Kidney (tissue), 14 donors: ENCODE measurements around the gene HPSE2. TPM values are rescaled to one million over a fixed set of nuclear protein-coding genes. Genes with fewer than 3 reads are reported as not detected.

Experiments
- DNase-seq, 5 donors: peaks; one replicate each; pipeline ENCODE4 v3.0.0-alpha.2; 2013 to 2020
- FAIRE-seq: peaks from 2 replicates; lab custom pipeline; 2012; peaks lifted over from hg19 to GRCh38; lab: Jason Lieb, UNC
- H3K27ac ChIP-seq, 2 donors: one replicate each; pipeline ENCODE4 v1.7.0; 2013; ENCODE audit warnings: low read depth in 2 of 2, low read length in 2 of 2, inconsistent platforms in 1 of 2
- H3K27me3 ChIP-seq: one replicate; pipeline ENCODE4 v1.7.1; 2013; ENCODE audit warnings: low read length, inconsistent platforms; ENCODE audit not compliant: control insufficient read depth, insufficient read depth
- H3K36me3 ChIP-seq, 3 donors: one replicate each; pipeline versions ENCODE4 v1.7.0 to v1.7.1; 2013; ENCODE audit warnings: low read length in 3 of 3, control low read depth in 1 of 3, inconsistent platforms in 1 of 3; ENCODE audit not compliant: insufficient read depth in 3 of 3, control insufficient read depth in 2 of 3
- H3K4me1 ChIP-seq, 3 donors: one replicate each; pipeline versions ENCODE4 v1.7.0 to v1.7.1; 2013; ENCODE audit warnings: low read length in 3 of 3, inconsistent platforms in 1 of 3, low read depth in 1 of 3; ENCODE audit not compliant: control insufficient read depth in 2 of 3, insufficient read depth in 2 of 3
- H3K4me3 ChIP-seq, 3 donors: one replicate each; pipeline versions ENCODE4 v1.7.0 to v1.8.1; 2013; ENCODE audit warnings: low read length in 3 of 3, control low read depth in 1 of 3, inconsistent platforms in 1 of 3
- H3K9ac ChIP-seq, 3 donors: one replicate each; pipeline versions ENCODE4 v1.7.0 to v1.7.1; 2013; ENCODE audit warnings: low read length in 3 of 3, control low read depth in 1 of 3, inconsistent platforms in 1 of 3
- H3K9me3 ChIP-seq, 3 donors: one replicate each; pipeline versions ENCODE4 v1.7.0 to v1.7.1; 2013; ENCODE audit warnings: low read length in 3 of 3, control low read depth in 1 of 3, inconsistent platforms in 1 of 3; ENCODE audit not compliant: control insufficient read depth in 2 of 3, insufficient read depth in 1 of 3
- intact Hi-C: fragments of 100-400 bp; cut with DNase I; formaldehyde crosslinking; loops from one replicate; pipeline ENCODE4 v1.11.1; 2022
- polyA plus RNA-seq: library from polyadenylated mRNA; stranded (reverse); fragments of 350-450 nt; fragmentation: Illumina TruSeq; extraction: RNeasy Lipid Tissue Mini Kit (QIAGEN cat#74804); gene quantifications from one replicate; pipeline ENCODE4 v1.2.3, GENCODE V29; 2014; ENCODE audit warnings: low read depth, low replicate concordance; ENCODE audit not compliant: insufficient read depth
- total RNA-seq: library from RNA; stranded (reverse); fragmentation: NEBNext Ultra II Directional; extraction: Animal tissue kit (Norgen Biotek cat#: 25700); gene quantifications from one replicate; pipeline ENCODE4 v1.2.1, GENCODE V29; 2021
- TF ChIP-seq, protein P1 (sequence below): IDR thresholded peaks from 3 replicates; pipeline ENCODE4 v1.5.1; 2012; ENCODE audit warnings: mild to moderate bottlenecking, moderate library complexity, borderline replicate concordance; ENCODE audit not compliant: insufficient read depth; ENCODE audit errors: extremely low read depth
- donor health status: control.
- donor health status: control.
- donor health status: control.
- donor health status: control.
- donor health status: control.
- donor health status: DM: yes; HTN: yes; CAD: no.
- donor health status: Normal renal cell carcinoma (clear cell type).

HPSE2 gene
- total and polyA plus RNA-seq, 2 donors from 2014 or later: 1.4 to 3.0 TPM

DNA sequence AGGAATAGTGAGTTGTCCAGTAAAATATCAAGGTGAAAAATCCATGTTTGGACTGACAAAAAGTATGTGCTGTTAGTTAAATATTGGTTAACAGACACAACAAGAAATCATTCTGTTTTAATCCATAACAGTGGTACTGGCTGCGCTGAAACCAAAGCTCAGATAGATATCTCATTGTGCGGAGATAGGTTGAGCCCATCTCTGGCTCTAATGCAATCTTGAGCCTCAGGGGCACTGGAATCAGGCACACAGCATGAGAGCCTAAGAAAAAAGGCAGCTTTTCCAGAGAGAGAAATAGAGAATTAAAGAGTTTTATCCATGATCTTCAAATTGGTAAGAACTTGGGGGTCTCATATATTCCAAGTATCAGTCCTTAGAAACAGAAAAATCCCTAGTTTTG, 373.7 kb downstream of the HPSE2 start:
- no peaks in the 10 kb centered on the region for H3K36me3 ChIP-seq

DNA sequence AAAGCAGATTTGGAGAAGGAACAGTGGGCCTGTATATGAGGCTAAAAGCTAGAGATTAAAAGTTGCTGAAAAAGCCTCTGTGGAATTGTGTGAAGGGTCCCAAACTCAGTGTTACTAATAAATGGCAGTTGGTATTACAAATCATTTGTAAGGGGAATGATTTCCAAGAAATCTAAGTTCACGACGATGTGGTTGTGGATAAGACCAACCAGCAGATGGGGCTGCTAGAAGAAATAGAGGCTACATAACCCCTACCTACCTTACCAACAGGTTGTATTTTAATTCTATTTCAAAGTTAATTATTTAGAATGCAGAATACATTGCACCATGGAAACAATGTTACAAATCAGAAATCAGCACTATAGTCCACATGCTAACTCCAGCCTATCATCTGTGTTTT, 377.1 kb downstream of the HPSE2 start:
- Histone ChIP-seq H3K4me1 (no peaks in the 10 kb centered on the region), H3K9me3 (no peaks in the 10 kb centered on the region), H3K27me3 (no peaks in the 10 kb centered on the region), H3K27ac (no peak overlapping the region), H3K9ac (no peak overlapping the region), H3K36me3 (no peaks in the 10 kb centered on the region), H3K4me3 (no peak overlapping the region)
- intact Hi-C loops: no loop called here
- FAIRE-seq (no peak), DNase-seq (no peak)
- TF ChIP-seq, protein P1, sequence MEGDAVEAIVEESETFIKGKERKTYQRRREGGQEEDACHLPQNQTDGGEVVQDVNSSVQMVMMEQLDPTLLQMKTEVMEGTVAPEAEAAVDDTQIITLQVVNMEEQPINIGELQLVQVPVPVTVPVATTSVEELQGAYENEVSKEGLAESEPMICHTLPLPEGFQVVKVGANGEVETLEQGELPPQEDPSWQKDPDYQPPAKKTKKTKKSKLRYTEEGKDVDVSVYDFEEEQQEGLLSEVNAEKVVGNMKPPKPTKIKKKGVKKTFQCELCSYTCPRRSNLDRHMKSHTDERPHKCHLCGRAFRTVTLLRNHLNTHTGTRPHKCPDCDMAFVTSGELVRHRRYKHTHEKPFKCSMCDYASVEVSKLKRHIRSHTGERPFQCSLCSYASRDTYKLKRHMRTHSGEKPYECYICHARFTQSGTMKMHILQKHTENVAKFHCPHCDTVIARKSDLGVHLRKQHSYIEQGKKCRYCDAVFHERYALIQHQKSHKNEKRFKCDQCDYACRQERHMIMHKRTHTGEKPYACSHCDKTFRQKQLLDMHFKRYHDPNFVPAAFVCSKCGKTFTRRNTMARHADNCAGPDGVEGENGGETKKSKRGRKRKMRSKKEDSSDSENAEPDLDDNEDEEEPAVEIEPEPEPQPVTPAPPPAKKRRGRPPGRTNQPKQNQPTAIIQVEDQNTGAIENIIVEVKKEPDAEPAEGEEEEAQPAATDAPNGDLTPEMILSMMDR: no peak

More for the DNA sequence above, 373.7 kb downstream of the HPSE2 start:
- Histone ChIP-seq H3K4me3 (no peak overlapping the region), H3K4me1 (no peaks in the 10 kb centered on the region), H3K9me3 (peaks cover 0 to 3% (median 0%) of the 10 kb centered on the region in 3 donors), H3K27me3 (no peaks in the 10 kb centered on the region), H3K9ac (no peak overlapping the region), H3K27ac (no peak overlapping the region)
- DNase-seq (no peak), FAIRE-seq (no peak)
- TF ChIP-seq, protein P1: no peak
- intact Hi-C loops: no loop called here

DNA sequence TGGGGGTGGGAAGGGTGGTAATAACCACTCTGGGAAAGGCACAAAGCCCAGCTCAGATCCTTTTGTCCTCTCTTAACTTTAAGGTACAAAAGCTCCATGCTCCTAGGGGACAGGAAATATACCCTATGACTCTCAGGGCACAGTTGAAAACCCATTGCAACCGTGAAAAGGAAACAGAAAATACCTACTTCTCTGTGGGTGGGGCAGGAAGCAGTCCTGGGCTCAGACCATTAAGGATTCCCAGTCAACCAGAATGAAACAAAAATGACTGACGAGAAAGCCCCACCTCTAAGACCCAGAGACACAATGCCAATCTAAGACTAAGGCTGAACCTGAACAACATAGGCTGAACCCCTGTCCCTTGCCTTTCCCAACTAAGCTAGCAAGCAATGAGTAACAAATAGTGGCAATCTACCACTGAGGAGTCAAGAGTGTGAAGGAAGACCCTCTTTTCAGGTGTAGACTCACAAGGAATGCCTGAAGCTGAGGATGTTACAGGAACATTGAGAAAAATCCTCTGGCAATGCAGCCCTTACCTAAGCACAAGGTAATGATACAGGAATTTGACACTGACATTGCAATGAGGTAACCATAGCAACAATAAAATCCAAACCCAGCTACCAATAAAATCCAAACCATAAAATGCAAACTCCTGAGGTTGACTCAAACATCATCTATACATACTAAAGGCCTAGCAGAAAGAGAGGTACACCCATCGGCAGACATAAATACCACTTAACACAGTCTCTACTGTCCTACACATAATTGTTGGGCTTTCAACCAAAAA, 380.1 kb downstream of the HPSE2 start:
- TF ChIP-seq, protein P1: no peak
- H3K9ac ChIP-seq: no peak overlapping the region
- DNase-seq (no peak), FAIRE-seq (no peak)
- H3K4me1 ChIP-seq: no peaks in the 10 kb centered on the region
- no peak overlapping the region for H3K27ac ChIP-seq
- no peaks in the 10 kb centered on the region for H3K9me3 ChIP-seq
- H3K27me3 ChIP-seq: no peaks in the 10 kb centered on the region
- intact Hi-C loops: no loop called here
- H3K4me3 ChIP-seq: no peak overlapping the region
- no peaks in the 10 kb centered on the region for H3K36me3 ChIP-seq
